GM12892 (cell line): ENCODE measurements around the gene PIM3. TPM values are rescaled to one million over a fixed set of nuclear protein-coding genes. Genes with fewer than 3 reads are reported as not detected.
A peak's percentile ranks its signal among the peaks of the same experiment; 100 is the strongest.

Experiments used
- DNase-seq: peaks from one replicate; pipeline ENCODE4 v3.0.0; 2011; ENCODE audit not compliant: insufficient read length
- FAIRE-seq: peaks from 2 replicates; lab custom pipeline; 2011; peaks lifted over from hg19 to GRCh38; lab: Jason Lieb, UNC
- POLR2A ChIP-seq: IDR thresholded peaks from 2 replicates; pipeline ENCODE4 v1.6.1; 2011; ENCODE audit warnings: low read depth, low read length, control low read depth
- POLR2AphosphoS5 ChIP-seq: IDR thresholded peaks from 2 replicates; pipeline ENCODE4 v1.6.1; 2011; ENCODE audit warnings: low read depth, low read length, control low read depth
- TAF1 ChIP-seq: IDR thresholded peaks from 2 replicates; pipeline ENCODE4 v1.6.1; 2011; ENCODE audit warnings: low read depth, mild to moderate bottlenecking, control low read depth, low read length, borderline replicate concordance
- polyA plus RNA-seq: library from polyadenylated mRNA; unstranded; fragments of >200 nt; gene quantifications from one replicate; pipeline ENCODE4 v1.2.1, GENCODE V29; 2012; ENCODE audit warnings: missing spikeins, inconsistent platforms; ENCODE audit not compliant: missing spikeins

Gene PIM3
- polyA plus RNA-seq: 17.4 TPM

- peak; percentile 99 for FAIRE-seq
- TF ChIP-seq POLR2AphosphoS5 (peak; percentile 79), TAF1 (peak; percentile 88), POLR2A (peak; percentile 89)
- DNase-seq: peak; percentile 99
Observed at GRCh38 chr22:49960159-49961004, at the start of gene PIM3. Gene PIM3 (plus strand): TSS chr22:49960772. CDS start chr22:49960948, 176 bp downstream.

- TF ChIP-seq POLR2AphosphoS5 (no peak), TAF1 (no peak), POLR2A (no peak)
- DNase-seq (no peak), FAIRE-seq (no peak)
Observed at GRCh38 chr22:49911881-49912625, 48.5 kb upstream of the PIM3 start.

- no peak for DNase-seq
- no peak for FAIRE-seq
- TF ChIP-seq TAF1: no peak
- no peak for TF ChIP-seq POLR2AphosphoS5
- TF ChIP-seq POLR2A: no peak
Observed at GRCh38 chr22:49913026-49913425, 47.5 kb upstream of the PIM3 start.

- FAIRE-seq (no peak), DNase-seq (no peak)
- no peak for TF ChIP-seq POLR2A
- TF ChIP-seq TAF1: no peak
- no peak for TF ChIP-seq POLR2AphosphoS5
Observed at GRCh38 chr22:49913446-49913845, 47.1 kb upstream of the PIM3 start.

GRCh38 chr22:49914256-49914655 is 46.3 kb upstream of the PIM3 start:
- DNase-seq (no peak), FAIRE-seq (no peak)
- TF ChIP-seq POLR2AphosphoS5: no peak
- TF ChIP-seq POLR2A: no peak
- no peak for TF ChIP-seq TAF1

GRCh38 chr22:49915610-49916009 is 45.0 kb upstream of the PIM3 start:
- FAIRE-seq (no peak), DNase-seq (no peak)
- TF ChIP-seq TAF1: no peak
- TF ChIP-seq POLR2AphosphoS5: no peak
- TF ChIP-seq POLR2A: no peak

GRCh38 chr22:49916831-49917230 is 43.7 kb upstream of the PIM3 start:
- no peak for FAIRE-seq
- TF ChIP-seq TAF1 (no peak), POLR2A (no peak), POLR2AphosphoS5 (no peak)
- no peak for DNase-seq

- TF ChIP-seq POLR2AphosphoS5 (0 out of 2 replicates have a peak, but pooled peaks have one; percentile 9), POLR2A (peak; percentile 79; the same call in 1 of the 2 replicates), TAF1 (no peak)
- FAIRE-seq: peak; percentile 98
- DNase-seq: peak; percentile 99
Observed at GRCh38 chr22:49917974-49918910, 42.3 kb upstream of the PIM3 start, which contains the start of the genes ALG12 and CRELD2. Gene ALG12 (minus strand): TSS chr22:49918438. CDS start chr22:49913765, 4,673 bp downstream. Gene CRELD2 (plus strand): TSS chr22:49918634. CDS start chr22:49918770, 136 bp downstream.

GRCh38 chr22:49918911-49919881 is 41.4 kb upstream of the PIM3 start:
- FAIRE-seq (no peak), DNase-seq (no peak)
- TF ChIP-seq POLR2A (no peak), POLR2AphosphoS5 (no peak), TAF1 (no peak)

- TF ChIP-seq TAF1 (no peak), POLR2A (no peak), POLR2AphosphoS5 (no peak)
- FAIRE-seq: no peak
- no peak for DNase-seq
Observed at GRCh38 chr22:49920859-49921258, 39.7 kb upstream of the PIM3 start.
